Measurements from ENCODE around the gene SNTA1. TPM values are rescaled to one million over a fixed set of nuclear protein-coding genes. Genes with fewer than 3 reads are reported as not detected.
A peak's percentile ranks its signal among the peaks of the same experiment; 100 is the strongest.

SNTA1 gene
- total and polyA plus RNA-seq, 2 of the 13 experiments (the other 11 are each of a cell fraction or from before 2014, with no cell fraction given) = 16.4 to 18.3 TPM

DNA sequence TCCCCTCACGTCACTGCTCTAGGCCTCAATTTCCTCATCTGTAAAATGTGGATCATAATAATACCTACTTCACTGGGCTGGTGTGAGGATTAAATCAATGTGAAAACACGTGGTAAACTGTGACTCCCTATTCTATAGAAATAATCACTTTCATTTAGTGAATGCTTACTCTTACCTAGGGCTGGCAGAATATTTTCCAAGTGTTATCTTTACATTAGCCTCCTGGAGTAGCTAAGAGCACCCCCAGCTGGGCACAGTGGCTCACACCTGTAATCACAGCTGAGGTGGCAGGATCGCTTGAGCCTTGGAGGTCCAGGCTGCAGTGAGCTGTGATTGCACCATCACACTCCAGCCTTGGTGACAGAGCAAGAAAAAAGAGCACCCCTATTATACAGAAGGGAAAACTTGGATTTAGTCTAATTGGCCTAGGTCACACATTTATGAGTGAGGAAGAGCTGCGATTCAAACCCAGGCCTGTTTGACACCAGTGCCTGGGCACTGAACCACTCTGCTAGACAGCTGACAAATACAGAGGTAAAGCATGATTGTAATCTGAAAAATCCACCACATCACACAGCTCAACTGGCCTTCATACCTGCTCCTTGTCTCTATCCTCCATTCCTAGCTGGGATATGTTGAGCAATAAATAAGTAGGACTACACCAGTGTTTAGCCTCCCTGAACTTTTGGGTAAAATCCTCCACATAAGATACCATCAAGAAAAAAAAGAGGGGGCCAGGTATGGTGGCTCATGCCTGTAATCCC is 1.4 kb upstream of the SNTA1 start (continued):
- TF ChIP-seq HMG20B (CRISPR knock-in tag; conservative IDR thresholded peaks at IDR 0.05) (no peak), RXRB (CRISPR knock-in tag; IDR thresholded peaks at IDR 0.05; ENCODE audit: borderline replicate concordance) (0 out of 2 replicates have a peak, but pooled peaks have one; percentile 9), EP300 (IDR thresholded peaks at IDR 0.05; ENCODE audit: low read depth in 2 of 2, low read length in 2 of 2) (0 out of 4 replicates have a peak, but pooled peaks of 1 of the 2 experiments have one; percentile 4), EP300 (CRISPR knock-in tag; IDR thresholded peaks at IDR 0.05; ENCODE audit: borderline replicate concordance) (no peak), ZNF317 (CRISPR knock-in tag; IDR thresholded peaks at IDR 0.05) (no peak), ZNF333 (CRISPR knock-in tag; IDR thresholded peaks at IDR 0.05; ENCODE audit: borderline replicate concordance) (no peak), ZFP36 (IDR thresholded peaks at IDR 0.05; ENCODE audit: borderline replicate concordance, low read depth, low read length, partially characterized antibody) (no peak), TBX2 (CRISPR knock-in tag; IDR thresholded peaks at IDR 0.05; ENCODE audit: borderline replicate concordance) (peak; percentile 51; the same call in 1 of the 2 replicates), SP140L (CRISPR knock-in tag; IDR thresholded peaks at IDR 0.05; ENCODE audit: borderline replicate concordance) (no peak), KAT7 (CRISPR knock-in tag; IDR thresholded peaks at IDR 0.05; ENCODE audit: borderline replicate concordance) (no peak), ZNF546 (CRISPR knock-in tag; conservative IDR thresholded peaks at IDR 0.05) (no peak), ZC3H13 (CRISPR knock-in tag; IDR thresholded peaks at IDR 0.05) (no peak), ZNF292 (CRISPR knock-in tag; IDR thresholded peaks at IDR 0.05; ENCODE audit: borderline replicate concordance, low read depth) (peak; percentile 13; the same call in 1 of the 2 replicates), PAF1 (CRISPR knock-in tag; IDR thresholded peaks at IDR 0.05) (no peak)
- TF ChIP-seq, protein P1, sequence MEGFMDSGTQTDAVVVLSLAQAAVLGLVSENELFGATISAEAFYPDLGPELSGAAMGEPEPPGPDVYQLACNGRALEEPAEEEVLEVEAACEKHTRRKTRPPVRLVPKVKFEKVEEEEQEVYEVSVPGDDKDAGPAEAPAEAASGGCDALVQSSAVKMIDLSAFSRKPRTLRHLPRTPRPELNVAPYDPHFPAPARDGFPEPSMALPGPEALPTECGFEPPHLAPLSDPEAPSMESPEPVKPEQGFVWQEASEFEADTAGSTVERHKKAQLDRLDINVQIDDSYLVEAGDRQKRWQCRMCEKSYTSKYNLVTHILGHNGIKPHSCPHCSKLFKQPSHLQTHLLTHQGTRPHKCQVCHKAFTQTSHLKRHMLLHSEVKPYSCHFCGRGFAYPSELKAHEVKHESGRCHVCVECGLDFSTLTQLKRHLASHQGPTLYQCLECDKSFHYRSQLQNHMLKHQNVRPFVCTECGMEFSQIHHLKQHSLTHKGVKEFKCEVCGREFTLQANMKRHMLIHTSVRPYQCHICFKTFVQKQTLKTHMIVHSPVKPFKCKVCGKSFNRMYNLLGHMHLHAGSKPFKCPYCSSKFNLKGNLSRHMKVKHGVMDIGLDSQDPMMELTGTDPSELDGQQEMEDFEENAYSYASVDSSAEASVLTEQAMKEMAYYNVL (CRISPR knock-in tag; IDR thresholded peaks at IDR 0.05; ENCODE audit: borderline replicate concordance) = peak; percentile 57; the same call in 1 of the 2 replicates
- TF ChIP-seq, protein P2, sequence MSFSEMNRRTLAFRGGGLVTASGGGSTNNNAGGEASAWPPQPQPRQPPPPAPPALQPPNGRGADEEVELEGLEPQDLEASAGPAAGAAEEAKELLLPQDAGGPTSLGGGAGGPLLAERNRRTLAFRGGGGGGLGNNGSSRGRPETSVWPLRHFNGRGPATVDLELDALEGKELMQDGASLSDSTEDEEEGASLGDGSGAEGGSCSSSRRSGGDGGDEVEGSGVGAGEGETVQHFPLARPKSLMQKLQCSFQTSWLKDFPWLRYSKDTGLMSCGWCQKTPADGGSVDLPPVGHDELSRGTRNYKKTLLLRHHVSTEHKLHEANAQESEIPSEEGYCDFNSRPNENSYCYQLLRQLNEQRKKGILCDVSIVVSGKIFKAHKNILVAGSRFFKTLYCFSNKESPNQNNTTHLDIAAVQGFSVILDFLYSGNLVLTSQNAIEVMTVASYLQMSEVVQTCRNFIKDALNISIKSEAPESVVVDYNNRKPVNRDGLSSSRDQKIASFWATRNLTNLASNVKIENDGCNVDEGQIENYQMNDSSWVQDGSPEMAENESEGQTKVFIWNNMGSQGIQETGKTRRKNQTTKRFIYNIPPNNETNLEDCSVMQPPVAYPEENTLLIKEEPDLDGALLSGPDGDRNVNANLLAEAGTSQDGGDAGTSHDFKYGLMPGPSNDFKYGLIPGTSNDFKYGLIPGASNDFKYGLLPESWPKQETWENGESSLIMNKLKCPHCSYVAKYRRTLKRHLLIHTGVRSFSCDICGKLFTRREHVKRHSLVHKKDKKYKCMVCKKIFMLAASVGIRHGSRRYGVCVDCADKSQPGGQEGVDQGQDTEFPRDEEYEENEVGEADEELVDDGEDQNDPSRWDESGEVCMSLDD (CRISPR knock-in tag; IDR thresholded peaks at IDR 0.05; ENCODE audit: borderline replicate concordance) = no peak
- TF ChIP-seq, protein P3, sequence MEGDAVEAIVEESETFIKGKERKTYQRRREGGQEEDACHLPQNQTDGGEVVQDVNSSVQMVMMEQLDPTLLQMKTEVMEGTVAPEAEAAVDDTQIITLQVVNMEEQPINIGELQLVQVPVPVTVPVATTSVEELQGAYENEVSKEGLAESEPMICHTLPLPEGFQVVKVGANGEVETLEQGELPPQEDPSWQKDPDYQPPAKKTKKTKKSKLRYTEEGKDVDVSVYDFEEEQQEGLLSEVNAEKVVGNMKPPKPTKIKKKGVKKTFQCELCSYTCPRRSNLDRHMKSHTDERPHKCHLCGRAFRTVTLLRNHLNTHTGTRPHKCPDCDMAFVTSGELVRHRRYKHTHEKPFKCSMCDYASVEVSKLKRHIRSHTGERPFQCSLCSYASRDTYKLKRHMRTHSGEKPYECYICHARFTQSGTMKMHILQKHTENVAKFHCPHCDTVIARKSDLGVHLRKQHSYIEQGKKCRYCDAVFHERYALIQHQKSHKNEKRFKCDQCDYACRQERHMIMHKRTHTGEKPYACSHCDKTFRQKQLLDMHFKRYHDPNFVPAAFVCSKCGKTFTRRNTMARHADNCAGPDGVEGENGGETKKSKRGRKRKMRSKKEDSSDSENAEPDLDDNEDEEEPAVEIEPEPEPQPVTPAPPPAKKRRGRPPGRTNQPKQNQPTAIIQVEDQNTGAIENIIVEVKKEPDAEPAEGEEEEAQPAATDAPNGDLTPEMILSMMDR (CRISPR knock-in tag; IDR thresholded peaks at IDR 0.05) = peak; percentile 86
- TF ChIP-seq, protein P4, sequence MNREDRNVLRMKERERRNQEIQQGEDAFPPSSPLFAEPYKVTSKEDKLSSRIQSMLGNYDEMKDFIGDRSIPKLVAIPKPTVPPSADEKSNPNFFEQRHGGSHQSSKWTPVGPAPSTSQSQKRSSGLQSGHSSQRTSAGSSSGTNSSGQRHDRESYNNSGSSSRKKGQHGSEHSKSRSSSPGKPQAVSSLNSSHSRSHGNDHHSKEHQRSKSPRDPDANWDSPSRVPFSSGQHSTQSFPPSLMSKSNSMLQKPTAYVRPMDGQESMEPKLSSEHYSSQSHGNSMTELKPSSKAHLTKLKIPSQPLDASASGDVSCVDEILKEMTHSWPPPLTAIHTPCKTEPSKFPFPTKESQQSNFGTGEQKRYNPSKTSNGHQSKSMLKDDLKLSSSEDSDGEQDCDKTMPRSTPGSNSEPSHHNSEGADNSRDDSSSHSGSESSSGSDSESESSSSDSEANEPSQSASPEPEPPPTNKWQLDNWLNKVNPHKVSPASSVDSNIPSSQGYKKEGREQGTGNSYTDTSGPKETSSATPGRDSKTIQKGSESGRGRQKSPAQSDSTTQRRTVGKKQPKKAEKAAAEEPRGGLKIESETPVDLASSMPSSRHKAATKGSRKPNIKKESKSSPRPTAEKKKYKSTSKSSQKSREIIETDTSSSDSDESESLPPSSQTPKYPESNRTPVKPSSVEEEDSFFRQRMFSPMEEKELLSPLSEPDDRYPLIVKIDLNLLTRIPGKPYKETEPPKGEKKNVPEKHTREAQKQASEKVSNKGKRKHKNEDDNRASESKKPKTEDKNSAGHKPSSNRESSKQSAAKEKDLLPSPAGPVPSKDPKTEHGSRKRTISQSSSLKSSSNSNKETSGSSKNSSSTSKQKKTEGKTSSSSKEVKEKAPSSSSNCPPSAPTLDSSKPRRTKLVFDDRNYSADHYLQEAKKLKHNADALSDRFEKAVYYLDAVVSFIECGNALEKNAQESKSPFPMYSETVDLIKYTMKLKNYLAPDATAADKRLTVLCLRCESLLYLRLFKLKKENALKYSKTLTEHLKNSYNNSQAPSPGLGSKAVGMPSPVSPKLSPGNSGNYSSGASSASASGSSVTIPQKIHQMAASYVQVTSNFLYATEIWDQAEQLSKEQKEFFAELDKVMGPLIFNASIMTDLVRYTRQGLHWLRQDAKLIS (CRISPR knock-in tag; IDR thresholded peaks at IDR 0.05) = no peak
